SK-N-SH (cell line): ENCODE results near the gene C12orf50. TPM values are rescaled to one million over a fixed set of nuclear protein-coding genes. Genes with fewer than 3 reads are reported as not detected.

Experiments used
- CTCF ChIA-PET: fragments of 300-600, 350-600 bp; formaldehyde crosslinking; extraction: SDS; loops from one replicate; lab custom pipeline; 2021; lab: Yijun Ruan, JAX
- POLR2A ChIA-PET: fragments of 350-600 bp; sonication (Branson Sonifier 250); formaldehyde crosslinking; extraction: SDS; loops from one replicate; lab custom pipeline; 2020; ENCODE audit warnings: antibody characterized with exemption, inconsistent platforms; lab: Yijun Ruan, JAX
- DNase-seq: peaks from one replicate; pipeline ENCODE4 v3.0.0; 2012
- H2AFZ ChIP-seq: fragments of 200-600 bp; sonication (generic); 2 replicates; pipeline ENCODE4 v1.8.1; 2016; ENCODE audit warnings: antibody characterized with exemption, mild to moderate bottlenecking, low read depth
- H3F3A ChIP-seq: fragments of 200-600 bp; sonication (generic); replicated peaks from 2 replicates; pipeline ENCODE3; 2016; ENCODE audit warnings: antibody characterized with exemption, mild to moderate bottlenecking; ENCODE audit not compliant: insufficient read depth
- H3K27ac ChIP-seq, 2 experiments: fragments of 200-500 bp in 1 of 2; fragments of 200-600 bp in 1 of 2; sonication (Bioruptor generic) in 1 of 2; sonication (generic), shearing (Covaris generic) in 1 of 2; 2 replicates each; pipeline versions ENCODE4 v1.5.1 to v1.6.1; 2014 to 2016; ENCODE audit warnings: low read depth in 2 of 2, inconsistent platforms in 1 of 2, low read length in 1 of 2, mild to moderate bottlenecking in 1 of 2, mixed read lengths in 1 of 2
- H3K27me3 ChIP-seq: fragments of 200-600 bp; sonication (generic), shearing (Covaris generic); 2 replicates; pipeline ENCODE4 v1.6.1; 2016; ENCODE audit warnings: mixed run types; ENCODE audit not compliant: insufficient read depth
- H3K36me3 ChIP-seq, 2 experiments: fragments of 200-500 bp in 1 of 2; fragments of 200-600 bp in 1 of 2; sonication (Bioruptor generic) in 1 of 2; sonication (generic) in 1 of 2; replicated peaks in 1 of 2; 2 replicates each; pipeline versions ENCODE3 to v1.5.1; 2014 to 2016; ENCODE audit warnings: low read length in 1 of 2, mild to moderate bottlenecking in 1 of 2; ENCODE audit not compliant: insufficient read depth in 2 of 2, control insufficient read depth in 1 of 2
- H3K4me1 ChIP-seq, 2 experiments: fragments of 200-500 bp in 1 of 2; fragments of 200-600 bp in 1 of 2; sonication (Bioruptor generic) in 1 of 2; sonication (generic), shearing (Covaris generic) in 1 of 2; 2 replicates each; pipeline versions ENCODE4 v1.5.1 to v1.6.1; 2014 to 2016; ENCODE audit warnings: low read depth in 1 of 2, low read length in 1 of 2, mixed run types in 1 of 2; ENCODE audit not compliant: insufficient read depth in 2 of 2, control insufficient read depth in 1 of 2
- H3K4me2 ChIP-seq: fragments of 200-600 bp; sonication (generic), shearing (Covaris generic); 2 replicates; pipeline ENCODE4 v1.6.1; 2017; ENCODE audit warnings: mixed run types
- H3K4me3 ChIP-seq, 2 experiments: fragments of 200-500 bp in 1 of 2; fragments of 200-600 bp in 1 of 2; sonication (Bioruptor generic) in 1 of 2; sonication (generic), shearing (Covaris generic) in 1 of 2; 2 replicates each; pipeline versions ENCODE4 v1.5.1 to v1.8.1; 2014 to 2016; ENCODE audit warnings: low read depth in 2 of 2, inconsistent platforms in 1 of 2, low read length in 1 of 2, mild to moderate bottlenecking in 1 of 2, mixed read lengths in 1 of 2, moderate library complexity in 1 of 2
- H3K79me2 ChIP-seq: fragments of 200-600 bp; sonication (generic); 2 replicates; pipeline ENCODE4 v1.8.1; 2017; ENCODE audit warnings: mild to moderate bottlenecking; ENCODE audit not compliant: insufficient read depth
- H3K9ac ChIP-seq: fragments of 200-600 bp; sonication (generic); 2 replicates; pipeline ENCODE4 v1.6.1; 2017; ENCODE audit warnings: mixed run types
- H3K9me2 ChIP-seq: fragments of 200-600 bp; sonication (generic); 2 replicates; pipeline ENCODE4 v1.6.1; 2017; ENCODE audit warnings: mixed run types
- H3K9me3 ChIP-seq: fragments of 200-600 bp; sonication (generic); 2 replicates; pipeline ENCODE4 v1.6.1; 2017; ENCODE audit warnings: mixed run types, mild to moderate bottlenecking, moderate library complexity
- H4K20me1 ChIP-seq: fragments of 200-600 bp; sonication (generic); 2 replicates; pipeline ENCODE4 v1.6.1; 2017; ENCODE audit warnings: mild to moderate bottlenecking, mixed run types; ENCODE audit not compliant: insufficient read depth
- FOSL2 ChIP-seq: IDR thresholded peaks from 2 replicates; pipeline ENCODE4 v1.4.0; 2012; ENCODE audit warnings: low read depth, mild to moderate bottlenecking, moderate library complexity, borderline replicate concordance
- FOXJ3 ChIP-seq: sonication (generic); formaldehyde crosslinking; IDR thresholded peaks from 2 replicates; pipeline ENCODE4 v1.5.1; 2020; ENCODE audit warnings: mild to moderate bottlenecking, missing genetic modification reagents
- MXI1 ChIP-seq: IDR thresholded peaks from 2 replicates; pipeline ENCODE4 v1.6.1; 2012; ENCODE audit warnings: mild to moderate bottlenecking, low read depth, low read length, improper control_type of control experiment
- NFIC ChIP-seq: IDR thresholded peaks from 2 replicates; pipeline ENCODE4 v1.4.0; 2012; ENCODE audit warnings: borderline replicate concordance
- RAD21 ChIP-seq: IDR thresholded peaks from 2 replicates; pipeline ENCODE4 v1.6.1; 2012; ENCODE audit warnings: mild to moderate bottlenecking, low read length
- RCOR1 ChIP-seq: fragments of 150-350 bp; IDR thresholded peaks from 2 replicates; pipeline ENCODE4 v1.6.1; 2017; ENCODE audit warnings: antibody characterized with exemption, low read length
- RFX5 ChIP-seq: IDR thresholded peaks from 2 replicates; pipeline ENCODE4 v1.6.1; 2012; ENCODE audit warnings: mild to moderate bottlenecking, improper control_type of control experiment, low read length
- TAF1 ChIP-seq: IDR thresholded peaks from 2 replicates; pipeline ENCODE4 v1.6.1; 2012; ENCODE audit warnings: low read depth, mild to moderate bottlenecking, low read length, moderate library complexity, borderline replicate concordance
- TCF12 ChIP-seq: IDR thresholded peaks from 2 replicates; pipeline ENCODE4 v1.4.0; 2012
- TEAD4 ChIP-seq: IDR thresholded peaks from 2 replicates; pipeline ENCODE4 v1.4.0; 2012; ENCODE audit warnings: mild to moderate bottlenecking, borderline replicate concordance; ENCODE audit not compliant: insufficient read depth
- WGBS: methylation state at CpG from one replicate; pipeline ENCODE4 v1.1.6; 2017; ENCODE audit warnings: low lambda C conversion rate; 5-methylcytosine and 5-hydroxymethylcytosine counted together
- polyA plus RNA-seq, 3 experiments: library from polyadenylated mRNA; depleted of rRNA; stranded (reverse); fragments of >200 nt; gene quantifications; 2 replicates each; pipeline ENCODE4 v1.2.3, GENCODE V29; 2012
- TF ChIP-seq, protein P1 (sequence below): fragments of 150-350 bp; IDR thresholded peaks from 2 replicates; pipeline ENCODE4 v1.6.1; 2016; ENCODE audit warnings: mild to moderate bottlenecking, low read depth, low read length
- TF ChIP-seq, protein P2 (sequence below): fragments of 150-350 bp; IDR thresholded peaks from 2 replicates; pipeline ENCODE4 v1.6.1; 2017; ENCODE audit warnings: antibody characterized with exemption, low read length, low read depth, borderline replicate concordance
- TF ChIP-seq, protein P3 (sequence below): IDR thresholded peaks from 2 replicates; pipeline ENCODE4 v1.4.0; 2012; ENCODE audit warnings: low read depth, borderline replicate concordance

The C12orf50 gene
- polyA plus RNA-seq, 1 of the 3 experiments (the other 2 are of a cell fraction): 0.03 TPM

DNA sequence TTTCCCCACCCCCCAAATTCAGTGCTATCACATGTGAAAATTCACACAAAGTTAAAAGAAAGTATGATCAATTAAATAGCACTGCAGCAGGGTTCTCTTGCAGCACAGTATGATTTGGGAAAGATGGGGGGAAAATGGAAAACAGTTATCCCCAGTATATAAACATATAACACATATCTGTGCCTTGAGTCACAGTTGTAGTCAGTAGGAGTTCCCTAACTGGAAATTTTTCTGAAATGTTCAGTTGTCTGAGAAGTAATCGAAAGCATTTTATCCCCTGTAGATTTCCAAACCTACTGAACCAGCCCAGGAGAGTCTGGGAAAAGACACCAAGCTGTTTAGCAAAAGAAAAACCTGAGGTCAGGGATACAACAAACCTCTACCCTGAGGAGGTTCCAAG, 47.0 kb downstream of the C12orf50 start:
- TF ChIP-seq NFIC (no peak), FOSL2 (0 out of 2 replicates have a peak, but pooled peaks have one; percentile 1)
- H3K4me2 ChIP-seq: peak overlapping the region; percentile 14
- H3K36me3 ChIP-seq: no peaks in the 10 kb centered on the region

DNA sequence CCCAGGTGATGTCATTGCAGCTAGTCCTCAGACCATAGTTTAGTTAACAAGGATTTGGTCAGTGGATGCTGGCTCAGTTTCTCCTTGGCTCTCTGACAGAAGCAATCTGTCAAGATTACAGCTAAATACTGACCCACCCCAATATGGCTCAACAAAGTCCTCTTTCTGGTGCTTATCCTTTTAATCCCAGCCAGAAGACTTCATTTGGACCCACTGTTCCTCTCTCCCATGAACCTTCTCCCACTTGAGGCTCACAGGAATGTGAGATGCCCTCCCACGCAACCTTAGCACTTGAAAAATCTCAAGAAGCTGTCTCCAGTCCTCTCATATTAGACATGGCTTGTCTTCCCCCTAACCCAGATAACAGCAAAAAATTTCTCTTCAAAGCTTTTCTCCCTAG, 47.7 kb downstream of the C12orf50 start:
- Histone ChIP-seq H3K9ac (no peak overlapping the region), H2AFZ (peak overlapping the region; percentile 62; the same call in 1 of the 2 replicates), H3K27me3 (no peaks in the 10 kb centered on the region), H3K4me2 (no peak overlapping the region), H3K4me1 (peaks cover 0 to 9% of the 10 kb centered on the region in 2 experiments), H3K79me2 (no peaks in the 10 kb centered on the region), H3K9me2 (no peaks in the 10 kb centered on the region), H3K9me3 (no peaks in the 10 kb centered on the region), H4K20me1 (no peaks in the 10 kb centered on the region), H3F3A (no peaks in the 10 kb centered on the region), H3K36me3 (no peaks in the 10 kb centered on the region), H3K27ac (no peak overlapping the region), H3K4me3 (no peak overlapping the region)
- POLR2A ChIA-PET: no interaction called here
- CTCF ChIA-PET: interaction anchor here (1.0 kb wide), 1 partner anchor 18 kb away, joined by 3 read pairs; no protein-coding TSS in a partner anchor
- no peak for DNase-seq
- 100% methylated on average over 1 of the region's 1 CpG for WGBS
- TF ChIP-seq RFX5: no peak
- TF ChIP-seq, protein P1, sequence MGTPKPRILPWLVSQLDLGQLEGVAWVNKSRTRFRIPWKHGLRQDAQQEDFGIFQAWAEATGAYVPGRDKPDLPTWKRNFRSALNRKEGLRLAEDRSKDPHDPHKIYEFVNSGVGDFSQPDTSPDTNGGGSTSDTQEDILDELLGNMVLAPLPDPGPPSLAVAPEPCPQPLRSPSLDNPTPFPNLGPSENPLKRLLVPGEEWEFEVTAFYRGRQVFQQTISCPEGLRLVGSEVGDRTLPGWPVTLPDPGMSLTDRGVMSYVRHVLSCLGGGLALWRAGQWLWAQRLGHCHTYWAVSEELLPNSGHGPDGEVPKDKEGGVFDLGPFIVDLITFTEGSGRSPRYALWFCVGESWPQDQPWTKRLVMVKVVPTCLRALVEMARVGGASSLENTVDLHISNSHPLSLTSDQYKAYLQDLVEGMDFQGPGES: no peak
- TF ChIP-seq, all 33 proteins: peak for 0

More for the DNA sequence above, 47.0 kb downstream of the C12orf50 start:
- ChIA-PET CTCF (no interaction called here), POLR2A (no interaction called here)
- Histone ChIP-seq H2AFZ (peak overlapping the region; percentile 62), H3F3A (no peaks in the 10 kb centered on the region), H3K9me2 (no peaks in the 10 kb centered on the region), H3K4me3 (no peak overlapping the region), H3K27ac (no peak overlapping the region), H4K20me1 (no peaks in the 10 kb centered on the region), H3K9me3 (no peaks in the 10 kb centered on the region), H3K27me3 (no peaks in the 10 kb centered on the region), H3K9ac (no peak overlapping the region), H3K79me2 (no peaks in the 10 kb centered on the region), H3K4me1 (peaks cover 0 to 9% of the 10 kb centered on the region in 2 experiments)
- no peak for DNase-seq
- 80% methylated on average over 1 of the region's 1 CpG for WGBS

DNA sequence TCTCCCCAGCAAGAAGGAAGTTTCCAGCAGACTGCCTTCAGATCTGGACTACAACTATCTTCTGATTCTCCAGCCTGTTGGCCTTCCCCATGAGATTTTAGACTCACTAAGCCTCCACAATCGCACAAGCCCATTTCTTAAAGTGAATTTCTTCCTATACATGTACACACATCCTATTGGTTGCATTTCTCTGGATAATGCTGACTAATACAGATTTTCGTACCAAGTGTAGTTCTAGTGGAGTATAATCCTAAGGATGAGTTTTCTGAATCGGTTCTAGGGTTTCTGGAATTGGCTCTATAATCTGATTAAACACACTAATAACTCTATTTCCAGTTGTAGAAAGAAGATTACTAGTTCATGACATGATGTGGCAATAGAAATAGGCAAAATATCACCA, 53.3 kb downstream of the C12orf50 start:
- DNase-seq: no peak
- no peak overlapping the region for H3K4me3 ChIP-seq
- CTCF ChIA-PET: no interaction called here
- no peaks in the 10 kb centered on the region for H4K20me1 ChIP-seq
- H3F3A ChIP-seq: no peaks in the 10 kb centered on the region
- H3K79me2 ChIP-seq: no peaks in the 10 kb centered on the region
- peaks cover 0 to 4% of the 10 kb centered on the region in 2 experiments; a peak in 3 of 4 replicates for H3K4me1 ChIP-seq
- H3K27me3 ChIP-seq: no peaks in the 10 kb centered on the region
- H3K36me3 ChIP-seq: no peaks in the 10 kb centered on the region
- no peak overlapping the region for H3K4me2 ChIP-seq
- no peak overlapping the region for H3K27ac ChIP-seq
- TF ChIP-seq MXI1 (no peak), TCF12 (no peak), TAF1 (no peak), RCOR1 (no peak), RAD21 (no peak), RFX5 (no peak), TEAD4 (no peak), FOXJ3 (CRISPR knock-in tag) (no peak)
- TF ChIP-seq, protein P2, sequence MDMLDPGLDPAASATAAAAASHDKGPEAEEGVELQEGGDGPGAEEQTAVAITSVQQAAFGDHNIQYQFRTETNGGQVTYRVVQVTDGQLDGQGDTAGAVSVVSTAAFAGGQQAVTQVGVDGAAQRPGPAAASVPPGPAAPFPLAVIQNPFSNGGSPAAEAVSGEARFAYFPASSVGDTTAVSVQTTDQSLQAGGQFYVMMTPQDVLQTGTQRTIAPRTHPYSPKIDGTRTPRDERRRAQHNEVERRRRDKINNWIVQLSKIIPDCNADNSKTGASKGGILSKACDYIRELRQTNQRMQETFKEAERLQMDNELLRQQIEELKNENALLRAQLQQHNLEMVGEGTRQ: no peak
- TF ChIP-seq, protein P3, sequence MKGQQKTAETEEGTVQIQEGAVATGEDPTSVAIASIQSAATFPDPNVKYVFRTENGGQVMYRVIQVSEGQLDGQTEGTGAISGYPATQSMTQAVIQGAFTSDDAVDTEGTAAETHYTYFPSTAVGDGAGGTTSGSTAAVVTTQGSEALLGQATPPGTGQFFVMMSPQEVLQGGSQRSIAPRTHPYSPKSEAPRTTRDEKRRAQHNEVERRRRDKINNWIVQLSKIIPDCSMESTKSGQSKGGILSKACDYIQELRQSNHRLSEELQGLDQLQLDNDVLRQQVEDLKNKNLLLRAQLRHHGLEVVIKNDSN: no peak
- POLR2A ChIA-PET: no interaction called here
- no peaks in the 10 kb centered on the region for H3K9me2 ChIP-seq
- H3K9ac ChIP-seq: no peak overlapping the region
- no peaks in the 10 kb centered on the region for H3K9me3 ChIP-seq
- 27% methylated on average over 3 of the region's 3 CpGs for WGBS
- no peak overlapping the region for H2AFZ ChIP-seq
